HCT116 (cell line): ENCODE measurements around the gene FAM204A. TPM values are rescaled to one million over a fixed set of nuclear protein-coding genes. Genes with fewer than 3 reads are reported as not detected.

ENCODE experiments used
- ATAC-seq: fragments of 200-7000 bp; cut with Tn5 transposase; 2 replicates; pipeline ENCODE4 v1.9.1; 2020; ENCODE audit warnings: mild to moderate bottlenecking, moderate library complexity
- BruUV-seq: library from RNA; stranded (reverse); fragments of 400-500 nt; replicated peaks from 2 replicates; lab custom pipeline; 2021; lab: Mats Ljungman, UMichigan
- CTCF ChIA-PET: fragments of 300-600 bp; sonication (Branson Sonifier 250); formaldehyde crosslinking; loops from one replicate; lab custom pipeline; 2021; ENCODE audit warnings: antibody characterized with exemption; lab: Charles Lee
- POLR2A ChIA-PET: fragments of 300-600, 350-600 bp; sonication (Branson Sonifier 250); formaldehyde crosslinking; loops from one replicate; lab custom pipeline; 2021; ENCODE audit warnings: antibody characterized with exemption; lab: Charles Lee
- RAD21 ChIA-PET, 2 experiments: fragments of 300-600 bp; sonication (Branson Sonifier 250); formaldehyde crosslinking; loops; one replicate each; lab custom pipeline; 2023; ENCODE audit warnings: low total read pairs in 2 of 2; ENCODE audit not compliant: uncharacterized antibody in 2 of 2, unreplicated experiment in 2 of 2, low non-redundant PET in 1 of 2; lab: Charles Lee
- DNase-seq: peaks from one replicate; pipeline ENCODE4 v3.0.0-alpha.2; 2010; ENCODE audit warnings: low read depth, low spot score
- H2AFZ ChIP-seq: fragments of 200-600 bp; shearing (Covaris generic), sonication (generic); 2 replicates; pipeline ENCODE4 v1.6.1; 2017; ENCODE audit warnings: low read depth, mixed run types, mixed read lengths, antibody characterized with exemption, low read length; ENCODE audit not compliant: poor library complexity, severe bottlenecking
- H3K27ac ChIP-seq: 2 replicates; pipeline ENCODE4 v1.5.1; 2012; ENCODE audit warnings: low read depth, low read length
- H3K27me3 ChIP-seq: fragments of 200-600 bp; sonication (generic); 2 replicates; pipeline ENCODE4 v1.6.1; 2016; ENCODE audit warnings: mixed run types, low read length, mixed read lengths; ENCODE audit not compliant: insufficient read depth
- H3K36me3 ChIP-seq, 2 experiments: fragments of 200-500 bp in 1 of 2; fragments of 200-600 bp in 1 of 2; sonication (Bioruptor generic) in 1 of 2; sonication (generic) in 1 of 2; 2 replicates each; pipeline versions ENCODE4 v1.5.1 to v1.6.1; 2014 to 2016; ENCODE audit warnings: low read length in 2 of 2, inconsistent platforms in 1 of 2, mixed read lengths in 1 of 2, mixed run types in 1 of 2; ENCODE audit not compliant: insufficient read depth in 2 of 2, control insufficient read depth in 1 of 2
- H3K4me1 ChIP-seq, 2 experiments: fragments of 200-600 bp in 1 of 2; sonication (generic) in 1 of 2; 2 replicates each; pipeline versions ENCODE4 v1.5.1 to v1.6.1; 2012 to 2017; ENCODE audit warnings: low read length in 2 of 2, inconsistent platforms in 1 of 2, mild to moderate bottlenecking in 1 of 2, mixed read lengths in 1 of 2, mixed run types in 1 of 2, moderate library complexity in 1 of 2; ENCODE audit not compliant: insufficient read depth in 2 of 2, control insufficient read depth in 1 of 2
- H3K4me2 ChIP-seq: fragments of 200-600 bp; sonication (generic); 2 replicates; pipeline ENCODE4 v1.6.1; 2017; ENCODE audit warnings: mixed run types, low read length, mixed read lengths
- H3K4me3 ChIP-seq, 2 experiments: fragments of 200-600 bp in 1 of 2; sonication (generic) in 1 of 2; replicated peaks in 1 of 2; 2 replicates each; pipeline ENCODE4 v1.5.1; 2011 to 2016; ENCODE audit warnings: low read length in 2 of 2, control low read depth in 1 of 2, low read depth in 1 of 2, mild to moderate bottlenecking in 1 of 2, mixed read lengths in 1 of 2, mixed run types in 1 of 2
- H3K79me2 ChIP-seq: fragments of 200-600 bp; sonication (generic); 2 replicates; pipeline ENCODE4 v1.6.1; 2017; ENCODE audit warnings: mild to moderate bottlenecking, mixed run types, low read length, moderate library complexity, mixed read lengths; ENCODE audit not compliant: insufficient read depth
- H3K9ac ChIP-seq: fragments of 200-600 bp; sonication (generic); 2 replicates; pipeline ENCODE4 v1.6.1; 2016; ENCODE audit warnings: low read length, mixed read lengths
- H3K9me2 ChIP-seq: fragments of 200-600 bp; sonication (generic), shearing (Covaris generic); 2 replicates; pipeline ENCODE4 v1.6.1; 2017; ENCODE audit warnings: mixed run types, mild to moderate bottlenecking, moderate library complexity; ENCODE audit not compliant: insufficient read depth
- H3K9me3 ChIP-seq, 2 experiments: fragments of 200-500 bp in 1 of 2; fragments of 200-600 bp in 1 of 2; sonication (Bioruptor generic) in 1 of 2; sonication (generic) in 1 of 2; 2 replicates each; pipeline ENCODE4 v1.6.1; 2014 to 2017; ENCODE audit warnings: low read length in 2 of 2, mixed read lengths in 2 of 2, inconsistent platforms in 1 of 2, low read depth in 1 of 2, mild to moderate bottlenecking in 1 of 2, mixed run types in 1 of 2, moderate library complexity in 1 of 2; ENCODE audit not compliant: control insufficient read depth in 1 of 2, insufficient read depth in 1 of 2
- H4K20me1 ChIP-seq: fragments of 200-600 bp; sonication (generic), shearing (Covaris generic); 2 replicates; pipeline ENCODE4 v1.6.1; 2017; ENCODE audit warnings: mixed run types, mild to moderate bottlenecking, moderate library complexity; ENCODE audit not compliant: insufficient read depth
- CBX3 ChIP-seq: IDR thresholded peaks from 2 replicates; pipeline ENCODE4 v1.6.1; 2012; ENCODE audit warnings: low read depth
- CEBPB ChIP-seq: IDR thresholded peaks from 2 replicates; pipeline ENCODE4 v1.6.1; 2012; ENCODE audit warnings: low read depth
- EGR1 ChIP-seq: IDR thresholded peaks from 2 replicates; pipeline ENCODE4 v1.6.1; 2012; ENCODE audit warnings: low read depth
- EZH2 ChIP-seq: fragments of 200-600 bp; sonication (generic); IDR thresholded peaks from 2 replicates; pipeline ENCODE4 v1.6.1; 2017; ENCODE audit warnings: antibody characterized with exemption, mixed run types
- JUND ChIP-seq: IDR thresholded peaks from 2 replicates; pipeline ENCODE4 v1.6.1; 2012
- POLR2A ChIP-seq: IDR thresholded peaks from 2 replicates; pipeline ENCODE4 v1.7.0; 2011; ENCODE audit warnings: borderline replicate concordance; ENCODE audit not compliant: insufficient read depth, insufficient read length; ENCODE audit errors: extremely low read depth
- RAD21 ChIP-seq: IDR thresholded peaks from 2 replicates; pipeline ENCODE4 v1.6.1; 2012; ENCODE audit warnings: low read depth, mild to moderate bottlenecking
- SP1 ChIP-seq: IDR thresholded peaks from 2 replicates; pipeline ENCODE4 v1.6.1; 2012; ENCODE audit warnings: low read depth
- SRF ChIP-seq: IDR thresholded peaks from 2 replicates; pipeline ENCODE4 v1.6.1; 2012; ENCODE audit warnings: low read depth
- ZFX ChIP-seq: fragments of 450-650 bp; IDR thresholded peaks from 2 replicates; pipeline ENCODE4 v1.6.1; 2017
- ZNF274 ChIP-seq: fragments of 200-500 bp; sonication (Bioruptor generic); IDR thresholded peaks from 2 replicates; pipeline ENCODE4 v1.6.1; 2014; ENCODE audit warnings: mild to moderate bottlenecking, low read depth, low read length, inconsistent platforms
- intact Hi-C: fragments of 100-400 bp; cut with micrococcal nuclease; formaldehyde crosslinking; loops from 2 replicates; pipeline ENCODE4 v1.10.0; 2022
- total RNA-seq: library from RNA; stranded (reverse); gene quantifications from one replicate; pipeline ENCODE4 v1.2.1, GENCODE V29; 2021; ENCODE audit not compliant: unreplicated experiment
- TF ChIP-seq, protein P1 (sequence below), 3 experiments: fragments of 200-600 bp in 1 of 3; sonication (generic) in 1 of 3; IDR thresholded peaks in 2 of 3; conservative IDR thresholded peaks in 1 of 3; 2 replicates each; pipeline ENCODE4 v1.5.1; 2012 to 2017; ENCODE audit warnings: low read depth in 2 of 3, low read length in 2 of 3, antibody characterized with exemption in 1 of 3, borderline replicate concordance in 1 of 3, control low read depth in 1 of 3, mild to moderate bottlenecking in 1 of 3, mixed read lengths in 1 of 3, mixed run types in 1 of 3, moderate library complexity in 1 of 3; ENCODE audit not compliant: insufficient read depth in 1 of 3
- TF ChIP-seq, protein P2 (sequence below): IDR thresholded peaks from 2 replicates; pipeline ENCODE4 v1.6.1; 2012
- TF ChIP-seq, protein P3 (sequence below): IDR thresholded peaks from 2 replicates; pipeline ENCODE4 v1.6.1; 2012; ENCODE audit warnings: low read depth
- TF ChIP-seq, protein P4 (sequence below): IDR thresholded peaks from 2 replicates; pipeline ENCODE4 v1.6.1; 2012
- TF ChIP-seq, protein P5 (sequence below): IDR thresholded peaks from 2 replicates; pipeline ENCODE4 v1.6.1; 2011; ENCODE audit warnings: mild to moderate bottlenecking, low read length, moderate library complexity; ENCODE audit not compliant: insufficient replicate concordance; ENCODE audit errors: extremely low read depth

The FAM204A gene
- total RNA-seq, 1 experiment from 2014 or later, result 79.5 TPM

DNA sequence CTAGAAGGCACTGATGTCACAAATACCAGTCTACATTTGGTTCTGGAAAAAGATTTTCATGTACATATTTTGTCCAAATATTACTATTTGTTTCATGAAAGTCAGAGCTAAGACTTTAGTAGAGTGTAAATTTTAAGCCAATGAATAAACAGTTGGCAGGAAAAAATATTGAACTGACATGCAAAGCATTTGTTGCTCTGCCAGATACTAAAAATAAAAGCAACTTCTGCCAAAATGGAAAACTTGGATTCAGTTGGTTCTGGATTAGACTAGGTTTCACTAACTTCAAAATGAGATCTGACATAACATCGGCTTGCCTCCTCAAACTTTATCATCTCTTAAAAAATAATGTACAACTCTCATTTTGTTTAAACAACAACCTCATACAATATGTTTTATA is 34.9 kb downstream of the FAM204A start:
- Histone ChIP-seq H3K27ac (no peak overlapping the region), H3K79me2 (no peaks in the 10 kb centered on the region), H3K27me3 (no peaks in the 10 kb centered on the region), H4K20me1 (no peaks in the 10 kb centered on the region), H2AFZ (no peak overlapping the region), H3K9me2 (no peaks in the 10 kb centered on the region), H3K4me1 (no peaks in the 10 kb centered on the region), H3K4me2 (no peak overlapping the region), H3K9ac (no peak overlapping the region), H3K4me3 (no peak overlapping the region), H3K9me3 (no peaks in the 10 kb centered on the region), H3K36me3 (peaks cover 2 to 5% of the 10 kb centered on the region in 2 experiments; a peak in 3 of 4 replicates)
- ChIA-PET POLR2A (no interaction called here), RAD21 (no interaction called here), CTCF (no interaction called here)
- no peak for ATAC-seq
- no TSS peak for BruUV-seq
- intact Hi-C loops, result no loop called here
- TF ChIP-seq SP1, result no peak
- TF ChIP-seq RAD21, result no peak
- TF ChIP-seq EGR1, result no peak
- TF ChIP-seq CEBPB, result no peak
- TF ChIP-seq SRF, result no peak
- TF ChIP-seq, protein P1, sequence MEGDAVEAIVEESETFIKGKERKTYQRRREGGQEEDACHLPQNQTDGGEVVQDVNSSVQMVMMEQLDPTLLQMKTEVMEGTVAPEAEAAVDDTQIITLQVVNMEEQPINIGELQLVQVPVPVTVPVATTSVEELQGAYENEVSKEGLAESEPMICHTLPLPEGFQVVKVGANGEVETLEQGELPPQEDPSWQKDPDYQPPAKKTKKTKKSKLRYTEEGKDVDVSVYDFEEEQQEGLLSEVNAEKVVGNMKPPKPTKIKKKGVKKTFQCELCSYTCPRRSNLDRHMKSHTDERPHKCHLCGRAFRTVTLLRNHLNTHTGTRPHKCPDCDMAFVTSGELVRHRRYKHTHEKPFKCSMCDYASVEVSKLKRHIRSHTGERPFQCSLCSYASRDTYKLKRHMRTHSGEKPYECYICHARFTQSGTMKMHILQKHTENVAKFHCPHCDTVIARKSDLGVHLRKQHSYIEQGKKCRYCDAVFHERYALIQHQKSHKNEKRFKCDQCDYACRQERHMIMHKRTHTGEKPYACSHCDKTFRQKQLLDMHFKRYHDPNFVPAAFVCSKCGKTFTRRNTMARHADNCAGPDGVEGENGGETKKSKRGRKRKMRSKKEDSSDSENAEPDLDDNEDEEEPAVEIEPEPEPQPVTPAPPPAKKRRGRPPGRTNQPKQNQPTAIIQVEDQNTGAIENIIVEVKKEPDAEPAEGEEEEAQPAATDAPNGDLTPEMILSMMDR (IDR thresholded peaks at IDR 0.05 in 2 of 3, conservative IDR thresholded peaks at IDR 0.05 in 1 of 3; ENCODE audit: borderline replicate concordance in 1 of 3, insufficient read depth in 1 of 3, low read depth in 2 of 3, low read length in 2 of 3), result no peak
- no peak for TF ChIP-seq POLR2A
- TF ChIP-seq JUND, result no peak
- no peak for TF ChIP-seq ZNF274
- no peak for TF ChIP-seq EZH2
- TF ChIP-seq, protein P2, sequence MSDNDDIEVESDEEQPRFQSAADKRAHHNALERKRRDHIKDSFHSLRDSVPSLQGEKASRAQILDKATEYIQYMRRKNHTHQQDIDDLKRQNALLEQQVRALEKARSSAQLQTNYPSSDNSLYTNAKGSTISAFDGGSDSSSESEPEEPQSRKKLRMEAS, result no peak
- TF ChIP-seq, protein P3, sequence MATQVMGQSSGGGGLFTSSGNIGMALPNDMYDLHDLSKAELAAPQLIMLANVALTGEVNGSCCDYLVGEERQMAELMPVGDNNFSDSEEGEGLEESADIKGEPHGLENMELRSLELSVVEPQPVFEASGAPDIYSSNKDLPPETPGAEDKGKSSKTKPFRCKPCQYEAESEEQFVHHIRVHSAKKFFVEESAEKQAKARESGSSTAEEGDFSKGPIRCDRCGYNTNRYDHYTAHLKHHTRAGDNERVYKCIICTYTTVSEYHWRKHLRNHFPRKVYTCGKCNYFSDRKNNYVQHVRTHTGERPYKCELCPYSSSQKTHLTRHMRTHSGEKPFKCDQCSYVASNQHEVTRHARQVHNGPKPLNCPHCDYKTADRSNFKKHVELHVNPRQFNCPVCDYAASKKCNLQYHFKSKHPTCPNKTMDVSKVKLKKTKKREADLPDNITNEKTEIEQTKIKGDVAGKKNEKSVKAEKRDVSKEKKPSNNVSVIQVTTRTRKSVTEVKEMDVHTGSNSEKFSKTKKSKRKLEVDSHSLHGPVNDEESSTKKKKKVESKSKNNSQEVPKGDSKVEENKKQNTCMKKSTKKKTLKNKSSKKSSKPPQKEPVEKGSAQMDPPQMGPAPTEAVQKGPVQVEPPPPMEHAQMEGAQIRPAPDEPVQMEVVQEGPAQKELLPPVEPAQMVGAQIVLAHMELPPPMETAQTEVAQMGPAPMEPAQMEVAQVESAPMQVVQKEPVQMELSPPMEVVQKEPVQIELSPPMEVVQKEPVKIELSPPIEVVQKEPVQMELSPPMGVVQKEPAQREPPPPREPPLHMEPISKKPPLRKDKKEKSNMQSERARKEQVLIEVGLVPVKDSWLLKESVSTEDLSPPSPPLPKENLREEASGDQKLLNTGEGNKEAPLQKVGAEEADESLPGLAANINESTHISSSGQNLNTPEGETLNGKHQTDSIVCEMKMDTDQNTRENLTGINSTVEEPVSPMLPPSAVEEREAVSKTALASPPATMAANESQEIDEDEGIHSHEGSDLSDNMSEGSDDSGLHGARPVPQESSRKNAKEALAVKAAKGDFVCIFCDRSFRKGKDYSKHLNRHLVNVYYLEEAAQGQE, result no peak
- TF ChIP-seq ZFX, result no peak
- TF ChIP-seq, protein P4, sequence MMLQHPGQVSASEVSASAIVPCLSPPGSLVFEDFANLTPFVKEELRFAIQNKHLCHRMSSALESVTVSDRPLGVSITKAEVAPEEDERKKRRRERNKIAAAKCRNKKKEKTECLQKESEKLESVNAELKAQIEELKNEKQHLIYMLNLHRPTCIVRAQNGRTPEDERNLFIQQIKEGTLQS, result no peak
- TF ChIP-seq, protein P5, sequence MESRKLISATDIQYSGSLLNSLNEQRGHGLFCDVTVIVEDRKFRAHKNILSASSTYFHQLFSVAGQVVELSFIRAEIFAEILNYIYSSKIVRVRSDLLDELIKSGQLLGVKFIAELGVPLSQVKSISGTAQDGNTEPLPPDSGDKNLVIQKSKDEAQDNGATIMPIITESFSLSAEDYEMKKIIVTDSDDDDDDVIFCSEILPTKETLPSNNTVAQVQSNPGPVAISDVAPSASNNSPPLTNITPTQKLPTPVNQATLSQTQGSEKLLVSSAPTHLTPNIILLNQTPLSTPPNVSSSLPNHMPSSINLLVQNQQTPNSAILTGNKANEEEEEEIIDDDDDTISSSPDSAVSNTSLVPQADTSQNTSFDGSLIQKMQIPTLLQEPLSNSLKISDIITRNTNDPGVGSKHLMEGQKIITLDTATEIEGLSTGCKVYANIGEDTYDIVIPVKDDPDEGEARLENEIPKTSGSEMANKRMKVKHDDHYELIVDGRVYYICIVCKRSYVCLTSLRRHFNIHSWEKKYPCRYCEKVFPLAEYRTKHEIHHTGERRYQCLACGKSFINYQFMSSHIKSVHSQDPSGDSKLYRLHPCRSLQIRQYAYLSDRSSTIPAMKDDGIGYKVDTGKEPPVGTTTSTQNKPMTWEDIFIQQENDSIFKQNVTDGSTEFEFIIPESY, result no peak
- TF ChIP-seq CBX3, result no peak
- DNase-seq, result no peak
